Endothelial cell of umbilical vein (primary cell): ENCODE data around the gene DEFB129. TPM values are rescaled to one million over a fixed set of nuclear protein-coding genes. Genes with fewer than 3 reads are reported as not detected.
"Not testable (repeated sequence)": the region's sequence is repeated elsewhere in the genome, so short reads cannot be mapped to it uniquely, and the experiment has no call there.

Experiments
- BruUV-seq: library from RNA; stranded (reverse); fragments of 400-500 nt; replicated peaks from 2 replicates; lab custom pipeline; 2021; lab: Mats Ljungman, UMichigan
- CTCF ChIA-PET: fragments of 300-600, 350-600 bp; sonication (Branson Sonifier 250); formaldehyde crosslinking; loops from one replicate; lab custom pipeline; 2021; ENCODE audit warnings: antibody characterized with exemption, inconsistent platforms; lab: Charles Lee
- POLR2A ChIA-PET: fragments of 300-600, 350-600 bp; sonication (Branson Sonifier 250); formaldehyde crosslinking; loops from one replicate; lab custom pipeline; 2021; ENCODE audit warnings: antibody characterized with exemption, inconsistent platforms; lab: Charles Lee
- DNase-seq: peaks from one replicate; pipeline ENCODE4 v3.0.0-alpha.2; 2011; ENCODE audit warnings: low read depth, low spot score
- FAIRE-seq: peaks from 2 replicates; lab custom pipeline; 2011; peaks lifted over from hg19 to GRCh38; lab: Jason Lieb, UNC
- H2AFZ ChIP-seq: 2 replicates; pipeline ENCODE4 v1.6.0; 2012; ENCODE audit warnings: low read depth, low read length, control low read depth, inconsistent platforms
- H3K27ac ChIP-seq: 2 replicates; pipeline ENCODE4 v1.5.1; 2011; ENCODE audit warnings: low read depth, mild to moderate bottlenecking, control low read depth, low read length, moderate library complexity; ENCODE audit not compliant: insufficient read depth
- H3K27me3 ChIP-seq, 2 experiments: 2 replicates each; pipeline versions ENCODE4 v1.6.0 to v1.6.1; 2011; ENCODE audit warnings: low read length in 2 of 2, mixed read lengths in 1 of 2; ENCODE audit not compliant: control insufficient read depth in 2 of 2, insufficient read depth in 2 of 2
- H3K36me3 ChIP-seq, 2 experiments: 2 replicates in 1 of 2; 3 replicates in 1 of 2; pipeline ENCODE4 v1.5.1; 2011; ENCODE audit warnings: low read length in 2 of 2, mild to moderate bottlenecking in 1 of 2, moderate library complexity in 1 of 2; ENCODE audit not compliant: control insufficient read depth in 2 of 2, insufficient read depth in 2 of 2; ENCODE audit errors: extremely low read depth in 1 of 2
- H3K4me1 ChIP-seq: 3 replicates; pipeline ENCODE4 v1.5.1; 2011; ENCODE audit warnings: mild to moderate bottlenecking, low read length; ENCODE audit not compliant: control insufficient read depth, insufficient read depth; ENCODE audit errors: extremely low read depth
- H3K4me2 ChIP-seq: 2 replicates; pipeline ENCODE4 v1.6.1; 2011; ENCODE audit warnings: low read length, control low read depth, mixed read lengths; ENCODE audit not compliant: insufficient read depth
- H3K4me3 ChIP-seq, 3 experiments: fragments of 200-600 bp in 1 of 3; sonication (generic), shearing (Covaris generic) in 1 of 3; replicated peaks in 1 of 3; 2 replicates each; pipeline ENCODE4 v1.5.1; 2011 to 2016; ENCODE audit warnings: control low read depth in 3 of 3, low read length in 3 of 3, mild to moderate bottlenecking in 2 of 3, inconsistent platforms in 1 of 3, low read depth in 1 of 3, moderate library complexity in 1 of 3; ENCODE audit not compliant: insufficient read depth in 1 of 3
- H3K79me2 ChIP-seq: 2 replicates; pipeline ENCODE4 v1.6.0; 2012; ENCODE audit warnings: low read length, inconsistent platforms; ENCODE audit not compliant: control insufficient read depth, insufficient read depth
- H3K9ac ChIP-seq: replicated peaks from 2 replicates; pipeline ENCODE3; 2011; ENCODE audit warnings: low read length, control low read depth; ENCODE audit not compliant: insufficient read depth; ENCODE audit errors: extremely low read depth
- H3K9me1 ChIP-seq: replicated peaks from 3 replicates; pipeline ENCODE4 v1.6.0; 2011; ENCODE audit warnings: mild to moderate bottlenecking, low read length; ENCODE audit not compliant: control insufficient read depth, insufficient read depth; ENCODE audit errors: extremely low read depth
- H3K9me3 ChIP-seq: replicated peaks from 2 replicates; pipeline ENCODE4 v1.5.1; 2012; ENCODE audit warnings: low read length, inconsistent platforms; ENCODE audit not compliant: control insufficient read depth, insufficient read depth
- H4K20me1 ChIP-seq: replicated peaks from 2 replicates; pipeline ENCODE3; 2011; ENCODE audit warnings: mild to moderate bottlenecking, low read length; ENCODE audit not compliant: control insufficient read depth, insufficient read depth; ENCODE audit errors: extremely low read depth
- EZH2 ChIP-seq: IDR thresholded peaks from 2 replicates; pipeline ENCODE4 v1.6.1; 2012; ENCODE audit warnings: borderline replicate concordance, low read depth, mild to moderate bottlenecking, moderate library complexity, low read length, inconsistent platforms; ENCODE audit not compliant: severe bottlenecking
- FOS ChIP-seq: IDR thresholded peaks from 2 replicates; pipeline ENCODE4 v1.6.1; 2011; ENCODE audit warnings: mild to moderate bottlenecking, low read length, moderate library complexity, borderline replicate concordance; ENCODE audit not compliant: insufficient read depth
- GATA2 ChIP-seq: IDR thresholded peaks from 2 replicates; pipeline ENCODE4 v1.7.0; 2011; ENCODE audit warnings: low read depth, mild to moderate bottlenecking, moderate library complexity, mixed read lengths, low read length; ENCODE audit not compliant: insufficient read length, insufficient read depth
- JUN ChIP-seq: IDR thresholded peaks from 2 replicates; pipeline ENCODE4 v1.6.1; 2011; ENCODE audit warnings: borderline replicate concordance, low read depth; ENCODE audit not compliant: insufficient read length, insufficient read depth
- POLR2A ChIP-seq: IDR thresholded peaks from 2 replicates; pipeline ENCODE4 v1.6.1; 2012; ENCODE audit warnings: low read depth, mild to moderate bottlenecking, control low read depth, low read length
- POLR2AphosphoS5 ChIP-seq: IDR thresholded peaks from 2 replicates; pipeline ENCODE4 v1.6.1; 2012; ENCODE audit warnings: low read depth, mild to moderate bottlenecking, control low read depth, low read length, moderate library complexity; ENCODE audit not compliant: insufficient read depth
- dilution Hi-C: fragments of 300-500 bp; cut with MboI; formaldehyde crosslinking; loops from one replicate; pipeline ENCODE4 v1.15.0; 2019; ENCODE audit warnings: low sequenced_read_pairs; ENCODE audit not compliant: extremely low pct_ligation_motif_present
- intact Hi-C: fragments of 100-400 bp; cut with micrococcal nuclease; formaldehyde crosslinking; loops from one replicate; pipeline ENCODE4 v1.10.0; 2022
- polyA plus RNA-seq, 4 experiments: library from polyadenylated mRNA; depleted of rRNA in 3 of 4; stranded (reverse) in 3 of 4; unstranded in 1 of 4; fragments of >200 nt; gene quantifications; 2 replicates each; pipeline versions ENCODE4 v1.2.1 to v1.2.3, GENCODE V29; 2011 to 2012; ENCODE audit warnings: missing spikeins in 1 of 4
- total RNA-seq: library from RNA; stranded (reverse); gene quantifications from 2 replicates; pipeline ENCODE4 v1.2.3, GENCODE V29; 2021
- TF ChIP-seq, protein P1 (sequence below): IDR thresholded peaks from 2 replicates; pipeline ENCODE4 v1.6.1; 2011; ENCODE audit not compliant: insufficient read depth, insufficient read length
- TF ChIP-seq, protein P2 (sequence below), 2 donors: IDR thresholded peaks; 1 replicate in 1 of 2; 2 replicates in 1 of 2; pipeline ENCODE4 v1.5.1; 2011; ENCODE audit warnings: low read length in 2 of 2, mild to moderate bottlenecking in 2 of 2, moderate library complexity in 2 of 2, control low read depth in 1 of 2, inconsistent platforms in 1 of 2, low read depth in 1 of 2; ENCODE audit not compliant: insufficient read depth in 1 of 2; ENCODE audit errors: extremely low read depth in 1 of 2

Gene DEFB129
- total and polyA plus RNA-seq, 2 donors (not counting 3 experiments of a cell fraction or from before 2014, with no cell fraction given), result not detected

- dilution Hi-C loops, result no loop called here
- no peak overlapping the region for H3K4me2 ChIP-seq
- POLR2A ChIA-PET, result no interaction called here
- CTCF ChIA-PET, result interaction anchor here (1.4 to 1.6 kb wide), 2 partner anchors 19 to 130 kb away, joined by 3 to 6 read pairs; no protein-coding TSS in a partner anchor
- H4K20me1 ChIP-seq, result no peaks in the 10 kb centered on the region
- no peaks in the 10 kb centered on the region for H3K36me3 ChIP-seq
- no peak overlapping the region for H2AFZ ChIP-seq
- no peaks in the 10 kb centered on the region for H3K79me2 ChIP-seq
- FAIRE-seq (no peak), DNase-seq (no peak)
- no peak overlapping the region for H3K4me3 ChIP-seq
- TF ChIP-seq, protein P1, sequence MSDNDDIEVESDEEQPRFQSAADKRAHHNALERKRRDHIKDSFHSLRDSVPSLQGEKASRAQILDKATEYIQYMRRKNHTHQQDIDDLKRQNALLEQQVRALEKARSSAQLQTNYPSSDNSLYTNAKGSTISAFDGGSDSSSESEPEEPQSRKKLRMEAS, result no peak
- TF ChIP-seq POLR2AphosphoS5 (no peak), FOS (no peak), GATA2 (no peak), POLR2A (no peak), EZH2 (no peak), JUN (no peak)
- TF ChIP-seq, protein P2, sequence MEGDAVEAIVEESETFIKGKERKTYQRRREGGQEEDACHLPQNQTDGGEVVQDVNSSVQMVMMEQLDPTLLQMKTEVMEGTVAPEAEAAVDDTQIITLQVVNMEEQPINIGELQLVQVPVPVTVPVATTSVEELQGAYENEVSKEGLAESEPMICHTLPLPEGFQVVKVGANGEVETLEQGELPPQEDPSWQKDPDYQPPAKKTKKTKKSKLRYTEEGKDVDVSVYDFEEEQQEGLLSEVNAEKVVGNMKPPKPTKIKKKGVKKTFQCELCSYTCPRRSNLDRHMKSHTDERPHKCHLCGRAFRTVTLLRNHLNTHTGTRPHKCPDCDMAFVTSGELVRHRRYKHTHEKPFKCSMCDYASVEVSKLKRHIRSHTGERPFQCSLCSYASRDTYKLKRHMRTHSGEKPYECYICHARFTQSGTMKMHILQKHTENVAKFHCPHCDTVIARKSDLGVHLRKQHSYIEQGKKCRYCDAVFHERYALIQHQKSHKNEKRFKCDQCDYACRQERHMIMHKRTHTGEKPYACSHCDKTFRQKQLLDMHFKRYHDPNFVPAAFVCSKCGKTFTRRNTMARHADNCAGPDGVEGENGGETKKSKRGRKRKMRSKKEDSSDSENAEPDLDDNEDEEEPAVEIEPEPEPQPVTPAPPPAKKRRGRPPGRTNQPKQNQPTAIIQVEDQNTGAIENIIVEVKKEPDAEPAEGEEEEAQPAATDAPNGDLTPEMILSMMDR (IDR thresholded peaks at IDR 0.05; ENCODE audit: extremely low read depth in 1 of 2, insufficient read depth in 1 of 2, low read depth in 1 of 2, low read length in 2 of 2), result no peak
- peaks cover 5 to 6% of the 10 kb centered on the region in 2 experiments for H3K27me3 ChIP-seq
- no peaks in the 10 kb centered on the region for H3K9me3 ChIP-seq
- no TSS peak for BruUV-seq
- H3K4me1 ChIP-seq, result no peaks in the 10 kb centered on the region
- no peaks in the 10 kb centered on the region for H3K9me1 ChIP-seq
- intact Hi-C loops, result no loop called here
- no peak overlapping the region for H3K9ac ChIP-seq
- no peak overlapping the region for H3K27ac ChIP-seq
Observed at GRCh38 chr20:199996-200395, 27.1 kb upstream of the DEFB129 start.

DNA sequence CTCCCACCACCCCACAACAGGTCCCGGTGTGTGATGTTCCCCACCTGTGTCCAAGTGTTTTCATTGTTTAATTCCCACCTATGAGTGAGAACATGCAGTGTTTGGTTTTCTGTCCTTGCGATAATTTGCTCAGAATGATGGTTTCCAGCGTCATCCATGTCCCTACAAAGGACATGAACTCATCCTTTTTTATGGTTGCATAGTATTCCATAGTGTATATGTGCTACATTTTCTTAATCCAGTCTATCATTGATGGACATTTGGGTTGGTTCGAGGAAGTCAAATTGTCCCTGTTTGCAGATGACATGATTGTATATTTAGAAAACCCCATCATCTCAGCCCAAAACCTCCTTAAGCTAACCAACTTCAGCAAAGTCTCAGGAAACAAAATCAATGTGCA is 23.4 kb upstream of the DEFB129 start:
- dilution Hi-C loops, H3K9me1 ChIP-seq, FAIRE-seq, DNase-seq, H3K27ac ChIP-seq, H3K79me2 ChIP-seq, H3K36me3 ChIP-seq, POLR2A ChIA-PET, H4K20me1 ChIP-seq, intact Hi-C loops, H3K9me3 ChIP-seq, H3K4me2 ChIP-seq, BruUV-seq, H3K9ac ChIP-seq, H3K4me3 ChIP-seq, H3K4me1 ChIP-seq, CTCF ChIA-PET, H2AFZ ChIP-seq: not testable (repeated sequence)
- H3K27me3 ChIP-seq, result peaks cover 6 to 14% of the 10 kb centered on the region in 2 experiments
